GM10266 (cell line): ENCODE measurements around the gene MYL10.
"Not testable (repeated sequence)": the region's sequence is repeated elsewhere in the genome, so short reads cannot be mapped to it uniquely, and the experiment has no call there.

Experiments used
- DNase-seq: peaks from one replicate; pipeline ENCODE4 v3.0.0; 2012; ENCODE audit errors: extremely low spot score
- CTCF ChIP-seq: IDR thresholded peaks from 2 replicates; pipeline ENCODE4 v1.5.1; 2012; ENCODE audit warnings: mild to moderate bottlenecking, low read depth; ENCODE audit not compliant: control insufficient read depth, insufficient read depth; ENCODE audit errors: missing control alignments

The MYL10 gene

GRCh38 chr7:101614098-101614938 is 14.8 kb downstream of the MYL10 start:
- no peak for TF ChIP-seq CTCF
- no peak for DNase-seq

GRCh38 chr7:101612885-101613515 is 16.1 kb downstream of the MYL10 start:
- DNase-seq: no peak
- TF ChIP-seq CTCF: no peak

- TF ChIP-seq CTCF: no peak
- DNase-seq: no peak
Observed at GRCh38 chr7:101608772-101609713, 20.1 kb downstream of the MYL10 start.

- DNase-seq: no peak
- TF ChIP-seq CTCF: no peak
Observed at GRCh38 chr7:101606498-101606923, 22.6 kb downstream of the MYL10 start.

GRCh38 chr7:101605611-101606497 is 23.2 kb downstream of the MYL10 start:
- TF ChIP-seq CTCF: no peak
- DNase-seq: no peak

GRCh38 chr7:101604934-101605332 is 24.2 kb downstream of the MYL10 start:
- not testable (repeated sequence) for DNase-seq
